CD4-positive, alpha-beta T cell treated with Interleukin-15 for 1 hour (primary cell): Measurements from ENCODE around the gene C5.

ENCODE experiments used
- DNase-seq: peaks from one replicate; pipeline ENCODE4 v3.0.0-alpha.2; 2020

C5 gene

GRCh38 chr9:120938851-120939250, 111.2 kb downstream of the C5 start:
- no peak for DNase-seq

GRCh38 chr9:120937596-120937995, 112.5 kb downstream of the C5 start:
- no peak for DNase-seq

DNA sequence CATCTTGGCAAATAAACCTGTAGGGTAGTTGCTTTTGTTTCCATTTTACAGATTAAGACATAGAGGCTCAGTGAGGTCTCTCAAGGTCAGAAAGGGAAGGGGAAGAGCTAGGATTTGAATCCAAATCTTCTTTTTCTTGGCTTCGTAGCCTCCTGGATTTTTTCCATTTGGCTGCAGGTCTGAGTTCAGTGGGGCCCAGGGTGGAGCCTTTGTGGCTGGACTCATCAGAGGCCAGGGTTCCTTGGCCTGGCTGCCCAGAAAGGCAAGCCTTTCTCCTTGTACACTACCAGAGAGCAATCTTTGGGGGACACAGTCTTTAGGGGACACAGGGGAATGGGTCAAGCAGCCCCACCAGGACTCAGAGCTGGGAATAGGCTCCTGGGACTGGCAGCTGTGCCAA, 112.9 kb downstream of the C5 start:
- no peak for DNase-seq

- DNase-seq = no peak
Observed at GRCh38 chr9:120936764-120937122, 113.3 kb downstream of the C5 start.

DNA sequence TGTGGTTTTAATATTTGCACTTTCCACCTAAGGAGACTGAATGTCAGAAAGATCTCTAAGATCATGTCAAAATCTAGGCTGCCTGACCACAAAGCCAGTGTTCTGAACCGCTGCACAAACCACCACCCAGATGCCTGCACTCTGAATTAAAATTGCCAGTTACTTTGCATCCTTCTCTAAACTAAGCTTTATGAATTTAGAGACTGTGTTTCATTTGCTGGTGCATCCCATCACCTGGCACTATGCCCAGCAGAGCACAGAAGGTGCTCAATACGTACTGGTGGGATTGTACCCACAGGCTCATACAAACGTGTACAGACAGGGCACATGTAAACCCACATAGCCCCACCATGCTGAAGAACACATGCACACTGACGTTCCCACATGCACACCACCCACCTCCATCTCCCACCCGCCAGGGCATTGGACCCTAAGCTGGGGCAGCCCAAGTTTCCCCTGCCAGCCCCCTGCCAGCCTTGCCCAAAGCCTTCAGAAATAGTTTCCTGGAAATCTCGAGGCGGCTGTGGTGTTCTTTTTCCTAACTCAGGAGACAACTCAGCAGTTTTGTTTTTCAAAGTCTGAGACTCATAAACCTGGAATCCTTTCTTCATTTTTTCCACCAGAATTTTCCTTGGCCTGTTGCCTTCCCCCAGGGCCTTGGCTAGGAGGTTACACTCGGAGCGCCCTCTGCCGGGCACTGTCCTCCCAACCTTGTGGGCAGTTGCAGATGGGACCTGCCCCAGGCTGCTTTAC, 113.9 kb downstream of the C5 start:
- DNase-seq = peak; percentile 83

GRCh38 chr9:120935383-120935857, 114.7 kb downstream of the C5 start:
- peak; percentile 69 for DNase-seq

DNA sequence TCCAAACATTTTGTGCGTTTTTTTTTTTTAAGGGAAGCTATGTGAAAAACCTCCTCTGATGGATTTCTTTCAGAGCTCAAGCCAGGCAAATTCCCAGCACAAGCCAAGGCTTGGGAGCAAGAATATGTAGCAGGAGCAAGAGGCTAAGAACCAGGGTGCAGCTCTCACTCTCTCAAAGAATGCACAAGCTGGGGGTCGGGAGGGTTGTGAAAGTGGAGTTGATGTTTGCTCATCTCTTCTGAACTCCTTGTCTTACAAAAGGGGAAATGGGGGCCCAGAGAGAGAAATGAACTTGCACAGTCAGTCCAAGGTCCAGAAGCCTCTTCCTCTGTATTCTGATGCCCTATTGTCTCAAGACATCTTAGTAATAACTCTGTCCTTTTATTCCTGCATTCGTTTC, 115.8 kb downstream of the C5 start:
- DNase-seq = no peak

DNA sequence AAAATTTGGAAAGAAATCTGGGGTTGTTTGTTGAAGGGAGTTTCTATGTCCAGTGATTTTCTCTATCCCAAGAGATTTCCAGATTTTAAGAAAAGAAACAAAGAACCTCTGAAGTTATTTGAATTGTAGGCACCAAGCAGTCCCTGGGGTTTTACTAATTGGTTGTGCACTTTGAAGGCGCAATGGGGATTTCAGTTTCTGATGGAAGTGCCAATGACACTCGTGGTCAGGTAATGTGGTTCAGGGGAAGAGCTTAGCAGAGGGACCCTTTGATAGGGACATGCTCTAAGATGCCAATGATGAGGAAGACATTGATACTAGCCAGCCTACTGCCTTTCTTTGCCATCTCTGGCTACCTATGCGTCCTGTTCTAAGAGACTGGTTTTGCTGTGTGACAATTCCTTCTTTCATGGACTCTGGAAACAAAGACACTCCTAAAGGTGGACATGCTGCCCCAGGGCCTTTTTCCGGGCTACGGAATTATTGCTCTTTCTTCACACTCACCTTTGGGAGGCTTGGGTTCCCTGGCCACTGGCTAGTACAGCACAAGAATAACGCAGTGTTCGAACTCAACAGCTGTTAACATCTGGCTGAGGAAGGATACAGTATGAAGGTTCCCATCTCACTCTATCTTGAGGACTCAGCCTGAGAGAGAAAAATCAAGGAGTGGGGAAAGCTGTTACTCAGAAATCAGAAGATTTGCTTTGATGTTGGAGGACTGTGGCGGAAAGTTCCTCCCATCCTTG, 116.6 kb downstream of the C5 start:
- DNase-seq = no peak

DNA sequence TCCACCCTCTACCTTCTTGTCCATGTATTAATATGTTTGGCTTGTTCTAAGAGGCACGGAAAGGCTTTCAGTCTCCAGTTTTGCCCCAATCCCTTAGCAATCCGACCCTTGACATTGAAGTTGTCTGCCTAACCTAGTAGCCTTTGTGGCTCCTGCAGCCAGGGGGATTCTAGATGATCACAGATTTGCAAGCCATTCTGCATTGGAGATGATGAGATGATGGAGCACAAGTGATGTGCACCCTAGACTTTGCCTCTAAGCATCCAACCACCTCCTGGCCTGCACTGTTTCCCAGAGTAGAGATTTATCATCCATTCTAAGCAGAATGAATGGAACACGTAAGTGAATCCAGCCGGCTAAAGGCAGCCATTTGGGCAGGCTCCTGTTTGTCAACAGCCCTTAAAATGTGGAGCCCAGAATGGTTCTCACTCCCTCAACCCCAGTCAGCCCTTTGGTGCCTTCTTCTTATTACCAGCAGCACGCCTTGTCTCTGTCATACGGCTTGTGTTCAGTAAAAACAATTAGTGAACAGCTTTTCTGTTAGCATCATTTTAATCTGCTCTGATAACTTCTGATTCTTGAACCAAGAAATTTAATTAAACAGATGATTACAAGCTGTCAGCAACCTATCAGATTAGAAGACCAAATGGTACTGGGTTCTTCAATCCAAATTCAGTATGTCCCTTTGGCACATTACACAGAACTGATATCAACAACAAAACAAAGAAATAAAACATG, 117.8 kb downstream of the C5 start:
- DNase-seq = no peak

DNA sequence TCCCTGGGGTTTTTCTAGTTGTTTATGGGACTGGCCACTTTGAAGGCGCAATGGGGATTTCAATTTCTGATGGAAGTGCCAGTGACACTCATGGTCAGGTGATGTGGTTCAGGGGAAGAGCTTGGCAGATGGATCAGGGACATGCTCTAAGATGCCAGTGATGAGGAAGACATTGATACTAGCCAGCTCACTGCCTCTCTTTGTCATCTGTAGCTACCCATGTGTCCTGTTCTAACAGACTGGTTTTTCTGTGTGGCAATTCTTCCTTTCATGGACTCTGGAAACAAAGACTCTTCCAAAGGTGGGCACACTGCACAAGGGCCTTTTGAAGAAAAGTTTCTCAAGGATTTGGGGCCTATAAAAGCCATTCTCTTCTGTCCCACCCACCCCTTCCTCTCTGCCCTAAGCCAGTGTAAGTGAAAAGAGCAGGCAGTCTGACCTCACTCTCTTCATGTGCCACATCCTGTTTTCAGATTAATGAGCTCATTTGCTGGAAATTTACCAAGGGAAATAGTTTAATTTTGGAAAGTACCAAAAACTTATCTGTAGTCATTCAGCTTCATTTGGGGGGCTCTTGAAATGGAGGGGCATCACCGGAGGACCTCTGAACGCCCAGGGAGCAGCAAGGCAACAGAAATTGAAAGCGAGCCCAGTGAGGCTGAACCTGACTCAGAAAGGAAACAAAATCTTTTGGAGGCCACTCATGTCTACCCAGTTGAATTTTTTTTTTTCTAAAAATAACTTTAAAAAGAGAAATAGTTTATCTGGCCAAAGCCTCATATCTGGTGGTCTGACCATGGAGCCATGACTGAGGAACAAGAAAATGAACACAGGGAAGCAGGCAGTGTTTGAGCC, 118.6 kb downstream of the C5 start:
- peak; percentile 81 for DNase-seq

DNA sequence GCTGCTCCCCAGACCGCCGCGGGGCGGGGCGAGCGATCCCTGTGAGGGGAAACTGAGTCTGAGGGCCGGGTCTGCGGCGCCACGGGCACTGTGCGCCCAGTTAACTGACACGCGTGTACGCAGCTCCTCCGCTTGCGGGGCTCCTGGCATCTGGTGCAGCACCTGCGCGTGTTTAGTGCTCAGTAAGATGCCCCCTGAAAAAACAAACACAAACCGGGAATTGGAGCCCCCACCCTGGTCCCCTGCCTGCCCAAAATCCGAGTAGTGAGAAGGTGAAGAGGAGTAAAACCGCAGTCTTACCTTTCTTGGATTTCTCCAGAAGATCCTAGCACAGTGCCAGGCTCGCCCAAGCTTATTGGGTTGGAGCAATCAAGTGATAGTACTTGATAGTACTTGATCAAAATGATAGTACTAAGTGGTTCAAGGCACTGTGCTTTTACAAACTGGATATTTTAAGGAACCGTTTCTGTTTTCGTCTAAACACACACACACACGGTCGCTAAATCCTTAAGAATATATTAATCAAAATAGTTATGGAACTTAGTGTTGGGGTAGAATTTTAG, 120.8 kb downstream of the C5 start:
- no peak for DNase-seq

GRCh38 chr9:120928483-120929228, 121.4 kb downstream of the C5 start:
- peak; percentile 82 for DNase-seq

DNA sequence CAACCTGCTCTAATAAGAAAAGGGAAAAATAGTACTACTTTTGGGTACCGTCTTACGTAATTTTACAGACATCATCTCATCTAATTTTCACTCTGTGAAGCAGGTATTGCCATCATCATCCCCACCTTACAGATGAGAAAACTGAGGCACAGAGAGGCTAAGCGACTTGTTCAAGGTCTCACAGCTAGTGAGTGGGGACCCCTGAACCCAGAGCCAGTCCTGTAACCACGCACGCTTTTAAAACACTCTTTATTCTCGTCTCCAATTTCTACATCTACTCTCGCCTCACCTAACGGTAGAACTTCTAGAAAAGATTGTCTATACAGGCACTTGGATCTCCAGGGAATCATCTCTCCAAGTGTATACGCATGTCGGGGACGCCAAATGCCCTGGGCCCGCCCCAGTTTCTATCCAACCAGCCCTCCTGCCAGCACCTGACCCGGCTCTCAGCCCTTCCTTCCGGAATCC, 122.0 kb downstream of the C5 start:
- peak; percentile 57 for DNase-seq

DNA sequence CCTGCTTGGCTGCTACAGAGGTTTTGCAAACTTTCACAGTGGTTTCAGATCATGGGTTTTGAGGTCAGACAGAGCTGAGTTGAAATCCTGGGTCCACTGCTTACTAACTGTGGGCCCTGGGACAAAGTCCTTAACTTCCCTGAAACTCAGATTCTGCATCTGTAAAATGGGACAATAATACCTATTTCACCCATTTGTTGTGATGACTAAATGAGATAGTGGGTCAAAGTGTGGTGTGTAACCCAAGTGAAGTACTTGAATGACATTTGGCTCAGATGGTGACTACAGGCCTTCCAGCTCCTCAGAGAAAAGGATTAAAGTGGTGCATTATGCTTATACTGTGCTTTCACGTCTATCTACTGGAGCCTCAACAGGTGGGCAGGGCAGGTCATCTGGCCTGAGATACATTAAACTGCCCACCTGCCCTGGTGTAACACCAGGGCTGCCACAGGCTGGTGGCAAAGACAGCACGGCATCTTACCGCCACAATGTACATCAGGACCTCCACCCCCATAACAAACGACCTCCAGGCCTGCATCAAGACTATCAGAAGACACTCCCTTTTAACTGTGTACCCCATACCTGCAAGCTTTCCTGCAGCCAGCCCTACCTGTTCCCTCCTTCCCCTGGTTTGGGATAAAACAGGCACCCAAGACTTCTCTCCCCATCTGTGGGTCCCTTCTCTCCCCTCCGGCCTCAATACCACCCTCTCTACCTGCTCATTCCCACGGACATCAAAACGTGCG, 122.6 kb downstream of the C5 start:
- no peak for DNase-seq

DNA sequence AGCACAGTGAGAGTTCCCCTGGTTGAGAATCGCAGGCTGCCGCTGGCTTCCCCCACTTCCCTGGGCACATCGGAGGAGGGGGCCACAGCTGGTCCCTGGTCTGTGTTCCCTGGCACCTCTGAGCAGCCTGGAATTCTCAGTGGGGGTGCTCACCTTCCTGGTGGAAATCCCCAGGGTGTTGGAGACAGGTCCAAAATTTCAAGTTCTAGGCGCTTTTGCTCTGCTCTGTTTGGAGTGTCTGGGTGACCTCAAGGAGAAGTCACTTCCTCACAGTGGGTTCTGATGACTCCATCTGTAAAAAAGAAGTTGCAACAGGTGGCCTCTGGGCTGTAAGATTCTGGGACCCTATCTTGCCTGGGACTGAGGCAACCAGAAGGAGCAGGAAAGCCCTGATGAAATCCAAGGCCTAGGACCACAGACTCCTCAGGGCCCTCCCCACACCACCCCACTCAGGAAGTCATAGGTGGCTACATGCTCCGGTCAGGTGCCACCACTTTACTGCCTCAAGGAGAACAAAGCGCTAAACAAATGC, 123.6 kb downstream of the C5 start, which contains the start of gene TRAF1:
Gene TRAF1 (minus strand): TSS at position 400 of the 532 bp plus-strand sequence. CDS start 721 bp downstream, outside the sequence.
- DNase-seq = peak; percentile 54

GRCh38 chr9:120925535-120926396, 124.3 kb downstream of the C5 start:
- peak; percentile 90 for DNase-seq

GRCh38 chr9:120924698-120925534, 125.2 kb downstream of the C5 start:
- no peak for DNase-seq

GRCh38 chr9:120923620-120924328, 126.3 kb downstream of the C5 start:
- no peak for DNase-seq
